Activated CD4-positive, CD25-positive, alpha-beta regulatory T cell treated with anti-CD3 and anti-CD28 coated beads, Interleukin-2, amount 50 U/mL, for 16 hours (primary cell): Measurements from ENCODE around the gene TAF3.

Experiments
- DNase-seq: peaks from one replicate; pipeline ENCODE4 v3.0.0-alpha.2; 2020; ENCODE audit warnings: low read depth, low spot score

Gene TAF3

DNA sequence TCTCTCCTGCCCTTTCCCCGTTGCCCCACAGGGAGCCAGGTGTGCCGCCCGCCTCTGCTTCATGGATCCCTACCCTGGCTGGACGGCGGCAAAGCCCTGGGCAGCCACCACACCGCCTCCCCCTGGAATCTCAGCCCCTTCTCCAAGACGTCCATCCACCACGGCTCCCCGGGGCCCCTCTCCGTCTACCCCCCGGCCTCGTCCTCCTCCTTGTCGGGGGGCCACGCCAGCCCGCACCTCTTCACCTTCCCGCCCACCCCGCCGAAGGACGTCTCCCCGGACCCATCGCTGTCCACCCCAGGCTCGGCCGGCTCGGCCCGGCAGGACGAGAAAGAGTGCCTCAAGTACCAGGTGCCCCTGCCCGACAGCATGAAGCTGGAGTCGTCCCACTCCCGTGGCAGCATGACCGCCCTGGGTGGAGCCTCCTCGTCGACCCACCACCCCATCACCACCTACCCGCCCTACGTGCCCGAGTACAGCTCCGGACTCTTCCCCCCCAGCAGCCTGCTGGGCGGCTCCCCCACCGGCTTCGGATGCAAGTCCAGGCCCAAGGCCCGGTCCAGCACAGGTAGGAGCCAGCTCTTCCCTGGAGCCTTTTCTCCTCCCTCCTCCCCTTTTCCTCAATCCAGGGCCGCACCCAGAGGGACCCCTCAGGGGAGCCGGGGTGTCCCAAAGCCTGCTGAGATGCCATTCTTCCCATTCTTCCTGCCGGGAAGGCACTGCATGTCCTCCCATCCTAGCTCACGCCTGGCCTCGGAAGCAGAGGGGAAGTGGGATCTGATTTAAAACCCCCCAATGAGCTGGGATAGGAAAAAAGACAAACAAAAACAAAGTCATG, 240.2 kb downstream of the TAF3 start:
- DNase-seq: no peak

DNA sequence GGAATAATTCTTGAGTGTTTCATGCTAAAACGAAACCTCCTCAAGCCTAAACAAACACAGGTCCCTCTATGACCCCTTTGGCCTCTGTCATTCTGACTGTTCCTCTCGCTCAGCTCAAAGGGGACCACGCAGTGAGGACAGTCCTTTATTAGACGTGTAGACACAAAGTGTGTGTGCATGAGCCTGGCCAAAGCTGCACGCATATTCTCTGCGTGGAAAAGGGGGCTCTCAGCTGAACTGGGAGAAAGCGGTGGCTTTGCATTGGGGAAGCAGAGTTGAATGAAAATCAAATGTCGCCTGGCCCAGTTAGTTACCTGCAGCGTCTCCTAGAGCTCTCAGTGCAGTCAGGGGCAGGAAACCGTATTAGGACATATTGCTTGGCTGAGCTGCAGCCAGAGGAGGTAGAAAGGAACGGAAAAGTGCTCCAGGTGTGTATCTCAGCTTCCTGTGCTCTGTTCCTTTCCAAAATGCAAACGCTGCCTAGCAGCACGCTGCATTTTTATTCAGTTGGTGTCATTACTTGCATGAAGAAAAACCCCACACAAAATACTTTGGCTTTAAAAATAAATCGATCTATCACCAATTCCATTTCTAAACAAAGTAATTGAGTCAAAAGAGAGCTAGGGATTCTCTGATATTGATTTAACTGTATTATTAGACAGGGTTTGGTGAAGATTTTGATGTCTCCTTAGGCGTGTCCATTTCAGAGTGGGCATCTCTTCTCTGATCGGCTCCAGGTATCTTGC, 241.1 kb downstream of the TAF3 start:
- no peak for DNase-seq

DNA sequence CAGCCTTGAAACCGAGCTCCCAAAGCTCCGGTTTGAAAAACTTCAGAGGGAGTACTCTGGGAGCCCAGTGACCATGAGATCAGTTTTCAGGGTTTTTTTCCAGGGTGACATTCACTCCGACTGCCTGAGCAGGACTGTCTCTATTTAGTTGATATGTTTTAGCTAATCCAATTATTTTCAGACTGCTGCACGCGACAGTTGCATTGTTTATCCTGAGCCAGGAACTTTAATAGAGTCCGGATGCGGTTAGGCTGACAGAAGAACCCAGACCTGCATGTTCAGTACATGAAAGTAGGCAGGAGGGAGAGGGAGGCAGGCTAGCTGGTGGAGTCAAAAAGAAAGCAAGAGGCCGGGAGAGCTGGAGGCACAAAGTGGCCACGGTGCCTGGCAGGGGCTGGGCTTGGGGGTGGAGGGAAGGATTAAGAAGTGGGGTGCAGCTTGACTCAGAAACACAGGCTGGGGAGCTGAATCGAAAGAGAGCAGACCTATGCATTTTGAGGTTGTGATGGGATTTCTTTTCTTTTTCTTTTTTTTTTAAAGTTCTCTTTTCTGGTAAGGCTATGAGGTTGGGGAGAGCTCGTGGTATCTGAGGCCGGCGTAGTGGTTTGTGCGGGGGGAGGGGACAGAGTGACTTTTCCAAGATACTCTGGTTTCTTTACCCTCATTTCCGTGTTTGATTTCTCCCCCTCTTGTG, 241.9 kb downstream of the TAF3 start:
- DNase-seq: no peak

DNA sequence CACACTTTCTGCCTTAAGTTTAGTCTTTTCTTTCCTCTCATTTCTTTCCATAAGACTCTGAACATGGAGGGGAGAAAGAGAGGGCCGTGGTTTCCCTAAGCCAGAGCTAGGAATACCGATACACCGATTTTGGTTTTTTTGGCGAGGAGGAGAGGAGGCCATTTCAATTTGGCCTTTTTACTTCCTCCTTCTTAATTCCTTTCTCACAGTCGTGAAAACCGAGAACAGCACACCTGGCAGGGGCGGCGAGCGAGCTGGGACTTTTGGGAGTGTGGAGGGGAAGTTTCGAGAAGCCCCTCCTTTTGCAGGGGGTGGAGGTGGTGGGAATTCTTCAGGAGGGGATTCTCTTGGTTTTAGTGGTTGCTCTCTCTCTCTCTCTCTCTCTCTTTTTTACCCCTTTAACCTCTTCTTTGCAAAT, 242.4 kb downstream of the TAF3 start:
- no peak for DNase-seq

DNA sequence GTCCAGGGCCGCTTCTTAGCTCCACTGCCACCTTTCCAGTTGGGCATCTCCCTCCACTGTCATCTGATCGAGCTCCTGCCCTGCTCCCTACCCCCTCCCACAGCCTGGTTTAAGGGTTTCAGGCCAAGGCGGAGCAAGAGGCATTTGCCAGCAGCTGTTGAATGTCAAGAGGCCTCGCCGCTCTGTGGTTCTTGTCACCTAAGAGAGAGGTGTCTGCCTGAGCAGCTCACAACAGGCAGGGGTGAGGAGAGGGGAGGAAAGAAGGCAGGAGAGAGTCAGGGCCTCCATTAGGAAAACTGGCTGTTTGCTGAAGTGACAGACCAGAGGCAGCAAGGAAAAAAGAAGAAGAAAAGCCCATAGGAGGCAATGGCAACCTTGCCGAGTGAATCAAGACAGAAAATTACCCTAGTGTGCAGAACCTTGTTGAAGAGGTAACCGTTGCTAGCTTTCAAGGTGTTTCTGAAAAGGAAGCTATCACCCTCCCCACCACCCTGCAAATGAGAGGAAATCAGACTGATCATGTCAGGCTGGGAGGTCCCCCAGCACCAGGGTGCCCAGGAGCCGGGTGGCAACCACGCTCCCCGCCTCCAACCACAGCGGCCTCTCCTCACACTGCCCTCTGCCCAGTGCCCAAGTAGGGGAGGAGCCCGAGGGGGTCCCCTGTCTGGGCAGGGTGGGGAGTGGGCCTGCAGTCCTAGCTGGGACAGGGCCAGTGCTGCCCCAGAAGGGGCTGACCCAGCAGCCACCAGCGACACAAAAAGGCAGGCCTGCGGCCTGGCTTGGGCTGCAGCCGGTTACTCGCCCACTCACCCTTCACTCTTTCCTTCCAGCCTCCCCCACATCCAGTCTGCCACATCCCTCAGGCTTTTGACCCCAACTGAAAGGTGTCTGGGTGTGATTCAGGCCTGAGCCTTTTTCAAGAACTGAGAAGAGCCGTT, 243.2 kb downstream of the TAF3 start:
- DNase-seq: no peak

DNA sequence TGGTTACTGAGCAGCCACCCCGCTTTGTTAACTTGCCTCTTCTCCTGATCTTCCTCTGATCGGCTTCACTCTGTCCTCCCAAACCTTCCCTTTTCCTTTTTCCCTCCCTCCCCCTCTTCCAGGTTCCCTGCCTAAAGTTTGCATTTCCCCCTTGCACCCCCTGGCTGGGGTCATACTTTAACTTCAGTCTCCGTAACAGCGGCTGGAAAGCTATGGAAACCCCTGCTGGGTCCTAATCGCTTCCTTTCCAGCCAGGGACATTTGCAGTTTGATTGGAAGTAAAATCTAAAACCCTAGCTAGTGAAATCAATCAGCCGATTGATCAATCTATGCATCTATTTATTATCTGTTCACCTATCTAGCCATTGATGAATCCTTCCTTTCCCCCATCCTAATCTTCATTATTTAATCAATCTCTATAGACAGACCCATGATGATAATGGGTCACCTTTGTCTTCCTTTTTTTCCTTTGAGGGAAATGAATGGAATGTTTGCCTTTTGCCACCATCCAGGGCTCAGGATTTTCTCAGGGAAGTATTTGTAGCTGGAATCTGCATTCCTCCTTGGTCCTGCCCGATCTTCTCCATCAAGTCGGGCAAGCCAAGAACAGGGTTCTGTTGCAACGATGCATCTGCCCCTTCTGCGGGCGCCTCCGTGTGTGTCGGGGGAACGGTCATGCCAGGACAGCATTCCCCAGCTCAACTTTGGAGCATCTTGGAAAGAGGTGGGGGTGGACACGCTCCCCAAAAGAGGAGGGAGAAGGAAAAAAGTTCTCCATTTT, 245.0 kb downstream of the TAF3 start:
- DNase-seq: no peak

DNA sequence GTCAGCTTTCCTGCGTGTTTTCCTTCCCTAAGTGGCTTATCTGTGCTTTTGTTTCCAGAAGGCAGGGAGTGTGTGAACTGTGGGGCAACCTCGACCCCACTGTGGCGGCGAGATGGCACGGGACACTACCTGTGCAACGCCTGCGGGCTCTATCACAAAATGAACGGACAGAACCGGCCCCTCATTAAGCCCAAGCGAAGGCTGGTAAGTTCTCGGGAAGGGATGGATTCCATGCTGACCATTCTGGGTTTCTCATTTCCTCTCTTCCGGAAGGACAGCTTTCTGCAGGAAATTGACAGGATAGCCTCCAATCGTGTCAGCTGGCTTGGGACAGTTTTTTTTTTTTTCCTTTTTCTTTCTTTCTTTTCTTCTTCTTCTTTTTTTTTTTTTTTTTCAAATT, 245.6 kb downstream of the TAF3 start:
- DNase-seq: no peak

DNA sequence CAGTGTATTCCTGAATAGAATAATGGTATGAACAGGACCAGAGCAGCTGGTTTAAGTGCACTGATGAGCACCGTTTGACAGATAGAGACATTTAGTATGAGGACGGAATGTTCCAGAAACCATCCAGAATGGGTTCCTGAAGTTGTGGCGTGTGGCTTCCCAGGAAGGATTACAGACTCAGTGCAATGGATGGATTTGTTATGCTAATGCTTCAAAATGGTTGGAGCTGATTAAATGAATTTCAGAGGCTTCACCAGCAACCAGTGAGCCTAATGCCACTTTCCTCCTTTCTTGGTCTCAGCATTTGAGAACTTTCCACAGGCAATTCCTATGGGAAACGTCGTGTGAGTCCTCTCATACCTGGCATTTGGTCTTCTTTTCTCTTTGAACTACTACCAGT, 246.1 kb downstream of the TAF3 start:
- no peak for DNase-seq

DNA sequence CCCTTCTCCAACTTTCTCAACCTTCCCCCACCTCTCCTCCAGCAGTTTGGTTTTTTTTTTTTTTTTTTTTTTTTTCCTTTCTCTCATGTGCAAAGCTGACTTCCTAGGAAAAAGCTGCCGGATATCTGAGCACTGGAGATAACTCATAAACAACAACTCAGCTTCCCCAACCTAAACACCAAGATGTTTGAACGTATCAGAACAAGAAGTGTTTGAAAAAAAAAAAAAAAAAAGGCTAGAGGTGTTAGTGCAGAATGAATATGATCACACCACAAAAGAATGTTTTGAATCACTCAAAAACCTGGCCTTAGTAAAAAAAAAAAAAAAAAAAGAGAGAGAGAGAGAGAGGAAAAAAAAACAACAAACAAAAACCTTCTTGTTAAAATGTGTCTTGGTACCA, 247.3 kb downstream of the TAF3 start:
- no peak for DNase-seq

DNA sequence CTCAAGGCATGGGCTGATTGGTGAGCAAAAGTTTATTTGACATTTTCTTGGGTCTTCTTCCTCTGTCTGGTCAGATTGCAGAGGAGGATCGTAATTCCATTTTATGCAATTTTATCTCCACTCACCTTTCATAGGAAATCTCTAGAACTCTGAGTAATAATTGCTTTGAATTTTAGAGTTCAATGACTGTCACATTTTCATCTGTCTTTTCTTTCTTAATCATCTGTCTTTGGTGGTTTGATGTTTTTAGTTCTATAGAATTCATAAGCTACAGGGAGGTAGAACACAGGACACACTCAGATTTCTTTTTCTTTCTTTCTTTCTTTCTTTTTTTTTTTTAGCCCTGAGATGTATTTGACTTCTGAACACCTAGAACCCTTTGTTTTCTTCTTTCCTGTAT, 247.8 kb downstream of the TAF3 start:
- no peak for DNase-seq
